Activated CD4-positive, alpha-beta T cell treated with anti-CD3 and anti-CD28 coated beads, Interleukin-2, amount 10 ng/mL, durations not matched to agents 7 days and 5 days (primary cell): ENCODE measurements around the gene C1orf167. TPM values are rescaled to one million over a fixed set of nuclear protein-coding genes. Genes with fewer than 3 reads are reported as not detected.

ENCODE experiments used
- total RNA-seq, 2 experiments: library from RNA; stranded (reverse); gene quantifications; one replicate each; pipeline ENCODE4 v1.2.3, GENCODE V29; 2021

C1orf167 gene
- total RNA-seq, 2 experiments from 2014 or later, result not detected

Other genes starting within 250 kb of the C1orf167 start
- gene FBXO2, start 107.8 kb upstream of the C1orf167 start, total RNA-seq, result 1 to 10 TPM; 1.8 to 2.1 TPM
- 10 to 100 TPM; 32.6 to 37.8 TPM for gene FBXO44, start 107.3 kb upstream of the C1orf167 start, total RNA-seq
- gene FBXO6, start 98.0 kb upstream of the C1orf167 start, total RNA-seq, result 10 to 100 TPM; 28.1 to 29.6 TPM
- 10 to 100 TPM; 68.7 to 73.3 TPM for gene MAD2L2, start 81.0 kb upstream of the C1orf167 start, total RNA-seq
- under 1 TPM; 0.54 to 0.62 TPM for gene DRAXIN, start 70.5 kb upstream of the C1orf167 start, total RNA-seq
- gene AGTRAP, start 26.1 kb upstream of the C1orf167 start, total RNA-seq, result 10 to 100 TPM; 41.3 to 42.7 TPM
- 10 to 100 TPM; 23.8 to 29.0 TPM for gene MTHFR, start 43.8 kb downstream of the C1orf167 start, total RNA-seq
- 10 to 100 TPM; 13.2 to 15.7 TPM for gene CLCN6, start 44.0 kb downstream of the C1orf167 start, total RNA-seq
- gene NPPA, start 85.6 kb downstream of the C1orf167 start, total RNA-seq, result not detected
- gene NPPB, start 96.8 kb downstream of the C1orf167 start, total RNA-seq, result not detected
- gene KIAA2013, start 164.2 kb downstream of the C1orf167 start, total RNA-seq, result 10 to 100 TPM; 35.1 to 36.8 TPM
- gene PLOD1, start 172.5 kb downstream of the C1orf167 start, total RNA-seq, result 10 to 100 TPM; 10.5 to 11.1 TPM
- 10 to 100 TPM; 46.3 to 60.3 TPM for gene MFN2, start 218.3 kb downstream of the C1orf167 start, total RNA-seq